Duodenal mucosa (tissue), 2 donors: ENCODE results near the gene ERCC4.

Experiments
- H3K27ac ChIP-seq: one replicate; pipeline ENCODE4 v1.7.0; 2013; ENCODE audit warnings: low read depth, low read length
- H3K27me3 ChIP-seq, 2 donors: one replicate each; pipeline ENCODE4 v1.7.0; 2013; ENCODE audit warnings: low read length in 2 of 2, control low read depth in 1 of 2; ENCODE audit not compliant: insufficient read depth in 2 of 2, control insufficient read depth in 1 of 2
- H3K36me3 ChIP-seq, 2 donors: one replicate each; pipeline ENCODE4 v1.7.0; 2013; ENCODE audit warnings: low read length in 2 of 2, control low read depth in 1 of 2; ENCODE audit not compliant: insufficient read depth in 2 of 2, control insufficient read depth in 1 of 2
- H3K4me1 ChIP-seq, 2 donors: one replicate each; pipeline ENCODE4 v1.7.0; 2013; ENCODE audit warnings: low read length in 2 of 2, control low read depth in 1 of 2; ENCODE audit not compliant: insufficient read depth in 2 of 2, control insufficient read depth in 1 of 2
- H3K4me3 ChIP-seq, 2 donors: one replicate each; pipeline ENCODE4 v1.7.0; 2013; ENCODE audit warnings: low read length in 2 of 2, low read depth in 1 of 2
- H3K9ac ChIP-seq, 2 donors: one replicate each; pipeline ENCODE4 v1.7.0; 2013; ENCODE audit warnings: low read length in 2 of 2, low read depth in 1 of 2
- H3K9me3 ChIP-seq, 2 donors: one replicate each; pipeline ENCODE4 v1.7.0; 2013; ENCODE audit warnings: low read length in 2 of 2, control low read depth in 1 of 2; ENCODE audit not compliant: control insufficient read depth in 1 of 2

The ERCC4 gene

GRCh38 chr16:13984794-13985193 lies 64.8 kb downstream of the ERCC4 start:
- no peaks in the 10 kb centered on the region for H3K36me3 ChIP-seq
- no peaks in the 10 kb centered on the region for H3K4me1 ChIP-seq
- H3K27me3 ChIP-seq = no peaks in the 10 kb centered on the region
- H3K4me3 ChIP-seq = no peak overlapping the region
- no peak overlapping the region for H3K9ac ChIP-seq
- H3K27ac ChIP-seq = no peak overlapping the region
- no peaks in the 10 kb centered on the region for H3K9me3 ChIP-seq

- Histone ChIP-seq H3K36me3 (no peaks in the 10 kb centered on the region), H3K27ac (no peak overlapping the region), H3K27me3 (no peaks in the 10 kb centered on the region), H3K9me3 (no peaks in the 10 kb centered on the region), H3K9ac (no peak overlapping the region), H3K4me3 (no peak overlapping the region), H3K4me1 (no peaks in the 10 kb centered on the region)
Observed at GRCh38 chr16:13988038-13988437, 68.1 kb downstream of the ERCC4 start.

GRCh38 chr16:13992322-13992721 lies 72.4 kb downstream of the ERCC4 start:
- Histone ChIP-seq H3K36me3 (no peaks in the 10 kb centered on the region), H3K9ac (no peak overlapping the region), H3K27ac (no peak overlapping the region), H3K4me1 (no peaks in the 10 kb centered on the region), H3K9me3 (no peaks in the 10 kb centered on the region), H3K4me3 (no peak overlapping the region), H3K27me3 (no peaks in the 10 kb centered on the region)

GRCh38 chr16:13992976-13993375 lies 73.0 kb downstream of the ERCC4 start:
- Histone ChIP-seq H3K36me3 (no peaks in the 10 kb centered on the region), H3K9me3 (no peaks in the 10 kb centered on the region)

GRCh38 chr16:13994239-13995106 lies 74.5 kb downstream of the ERCC4 start:
- no peak overlapping the region for H3K27ac ChIP-seq
- H3K27me3 ChIP-seq = no peaks in the 10 kb centered on the region

More at GRCh38 chr16:13992976-13993375, 73.0 kb downstream of the ERCC4 start:
- H3K4me1 ChIP-seq = peaks cover under 1 to 2% of the 10 kb centered on the region in 2 donors
- no peak overlapping the region for H3K4me3 ChIP-seq
- no peak overlapping the region for H3K9ac ChIP-seq
- no peaks in the 10 kb centered on the region for H3K27me3 ChIP-seq
- H3K27ac ChIP-seq = no peak overlapping the region

GRCh38 chr16:13995194-13995593 lies 75.2 kb downstream of the ERCC4 start:
- no peak overlapping the region for H3K27ac ChIP-seq
- peaks cover 4 to 6% of the 10 kb centered on the region in 2 donors for H3K4me1 ChIP-seq
- H3K36me3 ChIP-seq = no peaks in the 10 kb centered on the region
- no peaks in the 10 kb centered on the region for H3K9me3 ChIP-seq
- H3K4me3 ChIP-seq = no peak overlapping the region
- H3K27me3 ChIP-seq = no peaks in the 10 kb centered on the region
- no peak overlapping the region for H3K9ac ChIP-seq

More at GRCh38 chr16:13994239-13995106, 74.5 kb downstream of the ERCC4 start:
- no peak overlapping the region for H3K9ac ChIP-seq
- no peaks in the 10 kb centered on the region for H3K36me3 ChIP-seq
- no peak overlapping the region for H3K4me3 ChIP-seq
- no peaks in the 10 kb centered on the region for H3K9me3 ChIP-seq
- H3K4me1 ChIP-seq = peaks cover 4 to 6% of the 10 kb centered on the region in 2 donors

GRCh38 chr16:13996778-13997288 lies 76.9 kb downstream of the ERCC4 start:
- no peak overlapping the region for H3K27ac ChIP-seq
- H3K9ac ChIP-seq = no peak overlapping the region
- no peak overlapping the region for H3K4me3 ChIP-seq
- H3K36me3 ChIP-seq = no peaks in the 10 kb centered on the region
- peaks cover 4 to 6% of the 10 kb centered on the region in 2 donors for H3K4me1 ChIP-seq
- H3K9me3 ChIP-seq = no peaks in the 10 kb centered on the region
- no peaks in the 10 kb centered on the region for H3K27me3 ChIP-seq

GRCh38 chr16:13997526-13997925 lies 77.6 kb downstream of the ERCC4 start:
- Histone ChIP-seq H3K27ac (no peak overlapping the region), H3K9me3 (no peaks in the 10 kb centered on the region), H3K4me1 (peaks cover 4 to 6% of the 10 kb centered on the region in 2 donors), H3K4me3 (no peak overlapping the region), H3K9ac (no peak overlapping the region), H3K36me3 (no peaks in the 10 kb centered on the region), H3K27me3 (no peaks in the 10 kb centered on the region)

- Histone ChIP-seq H3K9me3 (no peaks in the 10 kb centered on the region), H3K9ac (no peak overlapping the region), H3K4me3 (no peak overlapping the region), H3K27me3 (no peaks in the 10 kb centered on the region), H3K36me3 (no peaks in the 10 kb centered on the region), H3K4me1 (peaks cover 4 to 6% of the 10 kb centered on the region in 2 donors), H3K27ac (no peak overlapping the region)
Observed at GRCh38 chr16:13997933-13998332, 78.0 kb downstream of the ERCC4 start.

- no peak overlapping the region for H3K4me3 ChIP-seq
- H3K36me3 ChIP-seq = no peaks in the 10 kb centered on the region
- peaks cover 4 to 6% of the 10 kb centered on the region in 2 donors for H3K4me1 ChIP-seq
- no peaks in the 10 kb centered on the region for H3K27me3 ChIP-seq
- H3K9me3 ChIP-seq = no peaks in the 10 kb centered on the region
- peak overlapping the region in 1 of 2 donors; percentile 6 for H3K9ac ChIP-seq
- H3K27ac ChIP-seq = no peak overlapping the region
Observed at GRCh38 chr16:13999071-13999894, 79.3 kb downstream of the ERCC4 start.
